Panc1 (cell line): ENCODE data around the gene PARD6B. TPM values are rescaled to one million over a fixed set of nuclear protein-coding genes. Genes with fewer than 3 reads are reported as not detected.

Source experiments
- ATAC-seq: fragments of 200-7000 bp; cut with Tn5 transposase; 2 replicates; pipeline ENCODE4 v1.9.1; 2020; ENCODE audit warnings: mild to moderate bottlenecking, moderate library complexity
- BruUV-seq: library from RNA; stranded (reverse); fragments of 400-500 nt; replicated peaks from 2 replicates; lab custom pipeline; 2021; lab: Mats Ljungman, UMichigan
- CTCF ChIA-PET: fragments of 300-600 bp; sonication (Branson Sonifier 250); formaldehyde crosslinking; loops from one replicate; lab custom pipeline; 2022; ENCODE audit warnings: antibody characterized with exemption; lab: Charles Lee
- POLR2A ChIA-PET: fragments of 300-600 bp; sonication (Branson Sonifier 250); formaldehyde crosslinking; loops from one replicate; lab custom pipeline; 2022; ENCODE audit warnings: antibody characterized with exemption; lab: Charles Lee
- DNase-seq: peaks from one replicate; pipeline ENCODE4 v3.0.0-alpha.2; 2010; ENCODE audit warnings: low read depth, low spot score
- H3K27ac ChIP-seq: 2 replicates; pipeline ENCODE4 v1.5.1; 2011; ENCODE audit warnings: mild to moderate bottlenecking, low read length, inconsistent platforms
- H3K27me3 ChIP-seq: fragments of 200-500 bp; sonication (Bioruptor generic); 2 replicates; pipeline ENCODE4 v1.6.0; 2014; ENCODE audit warnings: low read length, inconsistent platforms; ENCODE audit not compliant: control insufficient read depth, insufficient read depth
- H3K36me3 ChIP-seq: fragments of 200-500 bp; sonication (Bioruptor generic); 2 replicates; pipeline ENCODE4 v1.5.1; 2014; ENCODE audit warnings: inconsistent platforms, mild to moderate bottlenecking, low read length, moderate library complexity; ENCODE audit not compliant: control insufficient read depth, insufficient read depth
- H3K4me1 ChIP-seq: 2 replicates; pipeline ENCODE4 v1.5.1; 2011; ENCODE audit warnings: inconsistent platforms, mild to moderate bottlenecking, low read length, moderate library complexity; ENCODE audit not compliant: control insufficient read depth, insufficient read depth
- H3K4me3 ChIP-seq, 2 experiments: 2 replicates each; pipeline ENCODE4 v1.5.1; 2011 to 2012; ENCODE audit warnings: low read depth in 2 of 2, low read length in 2 of 2, mild to moderate bottlenecking in 2 of 2, inconsistent platforms in 1 of 2, moderate library complexity in 1 of 2
- H3K9me3 ChIP-seq: fragments of 200-500 bp; sonication (Bioruptor generic); 2 replicates; pipeline ENCODE4 v1.5.1; 2014; ENCODE audit warnings: low read depth, mild to moderate bottlenecking, inconsistent platforms, low read length, moderate library complexity; ENCODE audit not compliant: control insufficient read depth, insufficient read depth
- CTCF ChIP-seq: fragments of 450-650 bp; IDR thresholded peaks from 2 replicates; pipeline ENCODE4 v1.5.1; 2017; ENCODE audit warnings: mild to moderate bottlenecking
- POLR2AphosphoS5 ChIP-seq: IDR thresholded peaks from 2 replicates; pipeline ENCODE4 v1.6.1; 2012; ENCODE audit warnings: mild to moderate bottlenecking, low read depth, low read length, moderate library complexity
- REST ChIP-seq, 2 experiments: IDR thresholded peaks; 2 replicates each; pipeline ENCODE4 v1.6.1; 2011 to 2012; ENCODE audit warnings: low read depth in 2 of 2, control low read depth in 1 of 2, low read length in 1 of 2, mild to moderate bottlenecking in 1 of 2, moderate library complexity in 1 of 2; ENCODE audit not compliant: insufficient read depth in 1 of 2
- SIN3A ChIP-seq: IDR thresholded peaks from 2 replicates; pipeline ENCODE4 v1.6.1; 2012; ENCODE audit warnings: low read depth, mild to moderate bottlenecking, low read length, moderate library complexity, borderline replicate concordance; ENCODE audit not compliant: insufficient read depth
- TCF7L2 ChIP-seq: IDR thresholded peaks from 2 replicates; pipeline ENCODE4 v1.6.1; 2011; ENCODE audit warnings: mild to moderate bottlenecking, low read depth, low read length, inconsistent platforms
- in situ Hi-C: cut with HindIII; loops from 2 replicates; pipeline ENCODE4 v1.10.0; 2016; ENCODE audit warnings: low sequenced_read_pairs, low pct_unique_long_range_greater_than_20kb
- intact Hi-C: fragments of 100-400 bp; cut with micrococcal nuclease; formaldehyde crosslinking; loops from one replicate; pipeline ENCODE4 v1.10.0; 2022; ENCODE audit not compliant: unreplicated experiment
- total RNA-seq: library from RNA; stranded (reverse); gene quantifications from one replicate; pipeline ENCODE4 v1.2.1, GENCODE V29; 2021; ENCODE audit not compliant: unreplicated experiment

The PARD6B gene
- total RNA-seq, 1 experiment from 2014 or later = 132 TPM

- no peak for ATAC-seq
- Histone ChIP-seq H3K27ac (no peak overlapping the region), H3K4me1 (no peaks in the 10 kb centered on the region), H3K36me3 (no peaks in the 10 kb centered on the region), H3K4me3 (no peak overlapping the region), H3K9me3 (no peaks in the 10 kb centered on the region), H3K27me3 (no peaks in the 10 kb centered on the region)
- TF ChIP-seq TCF7L2 = no peak
- no peak for TF ChIP-seq POLR2AphosphoS5
- TF ChIP-seq SIN3A = no peak
- TF ChIP-seq CTCF = no peak
- TF ChIP-seq REST (IDR thresholded peaks at IDR 0.05; ENCODE audit: insufficient read depth in 1 of 2, low read depth in 2 of 2, low read length in 1 of 2) = no peak
- CTCF ChIA-PET = no interaction called here
- BruUV-seq = no TSS peak
- in situ Hi-C loops (no loop called here), intact Hi-C loops (no loop called here)
- POLR2A ChIA-PET = no interaction called here
- no peak for DNase-seq
Observed at GRCh38 chr20:50804437-50805348, 73.3 kb downstream of the PARD6B start.

- BruUV-seq = no TSS peak
- H3K27ac ChIP-seq = no peak overlapping the region
- no peaks in the 10 kb centered on the region for H3K36me3 ChIP-seq
- DNase-seq = no peak
- no peak for TF ChIP-seq POLR2AphosphoS5
- TF ChIP-seq TCF7L2 = no peak
- no peak overlapping the region for H3K4me3 ChIP-seq
- in situ Hi-C loops (no loop called here), intact Hi-C loops (no loop called here)
- ATAC-seq = no peak
- ChIA-PET CTCF (no interaction called here), POLR2A (no interaction called here)
- no peaks in the 10 kb centered on the region for H3K27me3 ChIP-seq
- no peaks in the 10 kb centered on the region for H3K9me3 ChIP-seq
- no peaks in the 10 kb centered on the region for H3K4me1 ChIP-seq
Observed at GRCh38 chr20:50805349-50805684, 73.9 kb downstream of the PARD6B start.
